ENCODE measurements around the gene CYTH1.

DNA sequence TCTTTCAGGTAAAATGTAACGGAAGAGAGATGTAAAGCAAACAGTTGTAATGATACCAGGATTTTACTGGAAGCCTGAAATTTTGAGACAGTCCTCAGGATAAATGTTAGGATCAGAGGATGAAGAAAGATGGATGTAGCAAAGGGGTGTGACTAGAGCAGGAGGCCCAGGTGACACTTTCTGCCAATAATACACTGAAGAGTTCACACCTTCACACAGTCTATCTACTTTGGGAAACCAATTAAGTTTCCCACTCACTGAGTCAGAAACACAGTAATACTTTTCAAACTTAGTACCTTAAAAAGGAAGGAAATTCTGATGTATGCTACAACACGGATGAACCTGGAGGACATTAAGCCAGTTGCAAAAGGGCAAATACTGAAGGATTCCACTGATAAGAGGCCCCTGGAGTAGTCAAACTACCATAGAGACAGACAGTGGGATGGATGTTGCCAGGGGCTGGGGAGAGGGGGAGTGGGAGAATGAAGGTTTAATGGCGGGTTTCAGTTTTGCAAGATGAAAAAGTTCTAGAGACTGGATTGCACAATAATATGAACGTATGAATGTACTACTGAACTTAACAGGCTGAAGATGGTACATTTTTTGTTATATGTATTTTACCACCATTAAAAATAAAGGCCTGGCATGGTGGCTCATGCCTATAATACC lies 62.3 kb downstream of the CYTH1 start:
- TF ChIP-seq BHLHE40 (IDR thresholded peaks at IDR 0.05; ENCODE audit: low read depth, low read length) (no peak), CHD2 (IDR thresholded peaks at IDR 0.05; ENCODE audit: low read length, partially characterized antibody) (no peak), SMC3 (IDR thresholded peaks at IDR 0.05) (no peak), POLR2A (IDR thresholded peaks at IDR 0.05; ENCODE audit: low read length) (no peak), CBX2 (IDR thresholded peaks at IDR 0.05; ENCODE audit: borderline replicate concordance, low read depth) (no peak), EP300 (IDR thresholded peaks at IDR 0.05) (no peak)
- TF ChIP-seq, protein P1, sequence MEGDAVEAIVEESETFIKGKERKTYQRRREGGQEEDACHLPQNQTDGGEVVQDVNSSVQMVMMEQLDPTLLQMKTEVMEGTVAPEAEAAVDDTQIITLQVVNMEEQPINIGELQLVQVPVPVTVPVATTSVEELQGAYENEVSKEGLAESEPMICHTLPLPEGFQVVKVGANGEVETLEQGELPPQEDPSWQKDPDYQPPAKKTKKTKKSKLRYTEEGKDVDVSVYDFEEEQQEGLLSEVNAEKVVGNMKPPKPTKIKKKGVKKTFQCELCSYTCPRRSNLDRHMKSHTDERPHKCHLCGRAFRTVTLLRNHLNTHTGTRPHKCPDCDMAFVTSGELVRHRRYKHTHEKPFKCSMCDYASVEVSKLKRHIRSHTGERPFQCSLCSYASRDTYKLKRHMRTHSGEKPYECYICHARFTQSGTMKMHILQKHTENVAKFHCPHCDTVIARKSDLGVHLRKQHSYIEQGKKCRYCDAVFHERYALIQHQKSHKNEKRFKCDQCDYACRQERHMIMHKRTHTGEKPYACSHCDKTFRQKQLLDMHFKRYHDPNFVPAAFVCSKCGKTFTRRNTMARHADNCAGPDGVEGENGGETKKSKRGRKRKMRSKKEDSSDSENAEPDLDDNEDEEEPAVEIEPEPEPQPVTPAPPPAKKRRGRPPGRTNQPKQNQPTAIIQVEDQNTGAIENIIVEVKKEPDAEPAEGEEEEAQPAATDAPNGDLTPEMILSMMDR (IDR thresholded peaks at IDR 0.05) = no peak
- TF ChIP-seq, protein P2, sequence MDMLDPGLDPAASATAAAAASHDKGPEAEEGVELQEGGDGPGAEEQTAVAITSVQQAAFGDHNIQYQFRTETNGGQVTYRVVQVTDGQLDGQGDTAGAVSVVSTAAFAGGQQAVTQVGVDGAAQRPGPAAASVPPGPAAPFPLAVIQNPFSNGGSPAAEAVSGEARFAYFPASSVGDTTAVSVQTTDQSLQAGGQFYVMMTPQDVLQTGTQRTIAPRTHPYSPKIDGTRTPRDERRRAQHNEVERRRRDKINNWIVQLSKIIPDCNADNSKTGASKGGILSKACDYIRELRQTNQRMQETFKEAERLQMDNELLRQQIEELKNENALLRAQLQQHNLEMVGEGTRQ (IDR thresholded peaks at IDR 0.05) = no peak
